ENCODE data around the gene MED25. TPM values are rescaled to one million over a fixed set of nuclear protein-coding genes. Genes with fewer than 3 reads are reported as not detected.

The MED25 gene
- total and polyA plus RNA-seq, 9 donors, result 30.3 to 89.9 (median 67.4) TPM

DNA sequence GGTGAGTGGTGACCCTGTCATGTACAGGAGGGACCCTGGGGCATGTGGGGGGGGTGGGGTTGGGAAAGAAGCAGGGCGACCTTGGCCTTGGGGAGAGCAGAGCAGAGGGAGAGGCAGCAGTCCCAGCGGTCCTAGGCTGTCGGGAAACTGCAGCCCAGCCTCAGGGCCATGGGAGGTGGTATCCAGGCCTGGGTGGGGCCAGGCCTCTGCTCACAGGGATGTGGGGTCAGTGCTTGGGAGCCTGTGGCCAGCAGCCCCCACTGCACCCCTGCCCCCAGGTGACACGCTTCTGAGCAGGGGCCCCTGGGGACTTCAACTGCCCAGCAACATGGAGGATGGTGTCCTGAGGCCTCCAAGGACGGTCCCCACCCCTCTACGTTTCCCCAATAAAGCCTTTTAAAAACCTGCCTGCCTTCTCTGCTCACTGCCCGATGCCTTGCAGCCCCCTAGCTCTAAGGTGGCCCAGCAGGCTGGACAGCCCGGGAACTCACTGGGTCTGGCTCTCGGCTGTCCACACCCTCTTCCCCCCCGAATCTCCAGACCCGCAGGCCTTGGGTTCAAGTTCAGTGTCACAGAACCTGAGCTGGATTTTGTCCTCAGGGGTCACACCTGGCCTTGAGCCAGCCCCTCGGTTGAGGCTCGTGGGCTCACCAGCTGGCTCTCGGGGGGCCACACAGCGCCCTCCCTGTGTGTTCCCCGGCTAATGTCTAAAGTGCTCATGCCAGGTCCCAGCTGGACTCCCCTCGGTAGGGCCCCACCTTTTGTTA, 42.4 kb downstream of the MED25 start:
- peak in 3 of 5 donors; percentile 42 to 58 (median 55) for DNase-seq
- Histone ChIP-seq H3K27me3 (no peaks in the 10 kb centered on the region), H3K4me1 (ENCODE audit: insufficient read depth) (peaks cover 11% of the 10 kb centered on the region), H3K9me3 (no peaks in the 10 kb centered on the region), H3K36me3 (no peaks in the 10 kb centered on the region), H3K4me3 (no peak overlapping the region), H3K27ac (peak overlapping the region; percentile 65 to 72)
- intact Hi-C loops (cut with DNase I), result loop anchor here in 1 of 4 donors (5.0 kb wide), 1 partner anchor 53 kb away; no protein-coding TSS in a partner anchor
- 47 to 62% (median 55%) methylated on average over 17 of the region's 17 CpGs for whole genome bisulfite sequencing, 3 donors
- no peak for TF ChIP-seq POLR2A (IDR thresholded peaks at IDR 0.05)
- TF ChIP-seq CTCF (IDR thresholded peaks at IDR 0.05), result no peak
- no peak for TF ChIP-seq EP300 (IDR thresholded peaks at IDR 0.05)

GRCh38 chr19:49861107-49861506, 43.0 kb downstream of the MED25 start:
- WGBS, 3 donors, result 16 to 38% (median 18%) methylated on average over 11 to 13 of the region's 13 CpGs
- intact Hi-C loops (cut with DNase I), result loop anchor here in 1 of 4 donors (5.0 kb wide), 1 partner anchor 54 kb away; no protein-coding TSS in a partner anchor
- Histone ChIP-seq H3K27me3 (no peaks in the 10 kb centered on the region), H3K4me1 (ENCODE audit: insufficient read depth) (peaks cover 15% of the 10 kb centered on the region), H3K9me3 (no peaks in the 10 kb centered on the region), H3K36me3 (no peaks in the 10 kb centered on the region), H3K4me3 (no peak overlapping the region), H3K27ac (peak overlapping the region; percentile 65 to 72)
- DNase-seq, result peak; percentile 71 to 88 (median 77)
- no peak for TF ChIP-seq EP300 (IDR thresholded peaks at IDR 0.05)

GRCh38 chr19:49861541-49862378, 43.7 kb downstream of the MED25 start:
- no peak overlapping the region for H3K4me3 ChIP-seq
- TF ChIP-seq EP300 (IDR thresholded peaks at IDR 0.05) (no peak), POLR2A (IDR thresholded peaks at IDR 0.05) (no peak), CTCF (IDR thresholded peaks at IDR 0.05) (no peak)
- 67 to 76% (median 68%) methylated on average over 59 to 60 of the region's 60 CpGs for WGBS, 3 donors
- H3K36me3 ChIP-seq, result no peaks in the 10 kb centered on the region
- intact Hi-C loops (cut with DNase I), result loop anchor here in 1 of 4 donors (5.0 kb wide), 1 partner anchor 54 kb away; no protein-coding TSS in a partner anchor
- peak overlapping the region; percentile 65 to 68 for H3K27ac ChIP-seq
- H3K4me1 ChIP-seq (ENCODE audit: insufficient read depth), result peaks cover 17% of the 10 kb centered on the region
- no peaks in the 10 kb centered on the region for H3K9me3 ChIP-seq
- no peaks in the 10 kb centered on the region for H3K27me3 ChIP-seq
- DNase-seq, result peak in 4 of 5 donors; percentile 46 to 71 (median 57)

DNA sequence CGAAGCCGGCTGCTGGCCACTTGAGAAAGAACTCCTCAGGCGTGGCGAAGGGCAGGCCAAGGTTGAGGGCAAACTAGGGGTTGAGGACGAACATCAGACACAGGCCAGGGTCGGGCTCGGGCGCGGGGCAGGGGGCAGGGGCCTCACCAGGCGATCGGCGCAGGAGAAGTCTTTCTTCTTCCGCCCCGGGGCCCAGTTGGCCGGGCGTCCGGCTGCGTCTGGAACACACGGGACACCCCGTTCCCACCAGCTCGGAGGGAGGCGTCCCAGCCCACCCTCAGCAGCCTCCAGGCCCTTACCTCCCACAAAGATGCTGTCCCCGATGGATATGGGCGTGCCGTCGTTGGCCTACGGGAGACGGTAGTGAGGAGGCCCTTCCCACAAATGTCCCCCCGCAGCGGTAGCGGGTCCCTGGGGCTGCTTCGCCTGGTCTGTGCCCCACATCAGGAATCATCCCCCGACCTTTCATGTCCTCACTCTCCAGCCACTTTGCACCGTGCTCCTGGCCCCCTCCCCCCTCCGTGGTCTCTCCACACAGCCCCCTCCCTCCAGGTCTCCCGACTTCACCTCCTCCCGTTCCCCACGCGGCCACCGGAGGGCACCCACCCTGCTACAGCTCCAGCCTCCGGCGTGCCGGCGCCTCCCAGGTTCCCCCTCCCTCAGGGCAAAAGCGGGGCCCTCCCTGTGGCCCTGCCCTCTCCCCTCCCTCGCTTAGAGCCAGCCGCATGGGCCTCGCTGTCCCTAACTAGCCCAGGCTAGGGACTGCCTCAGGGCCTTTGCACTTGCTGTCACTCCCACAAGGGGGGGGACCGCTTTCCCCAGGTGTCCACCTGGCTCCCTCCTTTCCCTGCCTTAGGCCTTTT, 44.5 kb downstream of the MED25 start:
- Histone ChIP-seq H3K36me3 (no peaks in the 10 kb centered on the region), H3K4me1 (ENCODE audit: insufficient read depth) (peaks cover 17% of the 10 kb centered on the region), H3K27me3 (no peaks in the 10 kb centered on the region), H3K4me3 (no peak overlapping the region), H3K9me3 (no peaks in the 10 kb centered on the region), H3K27ac (peak overlapping the region; percentile 65 to 68)
- no peak for TF ChIP-seq POLR2A (IDR thresholded peaks at IDR 0.05)
- no peak for TF ChIP-seq EP300 (IDR thresholded peaks at IDR 0.05)
- peak in 1 of 3 donors; percentile 10 for TF ChIP-seq CTCF (IDR thresholded peaks at IDR 0.05)
- peak; percentile 54 to 89 (median 56) for DNase-seq
- WGBS, 3 donors, result 45 to 61% (median 54%) methylated on average over 46 to 49 of the region's 49 CpGs
- intact Hi-C loops (cut with DNase I), result loop anchor here in 1 of 4 donors (5.0 kb wide), 1 partner anchor 55 kb away; no protein-coding TSS in a partner anchor
